HG03342 (cell line): ENCODE data around the gene MYO1E.

Source experiments
- ATAC-seq: cut with Tn5 transposase; IDR thresholded peaks from one replicate; pipeline ENCODE4 v1.9.1; 2021; ENCODE audit warnings: mild to moderate bottlenecking, moderate library complexity; ENCODE audit not compliant: unreplicated experiment

The MYO1E gene

DNA sequence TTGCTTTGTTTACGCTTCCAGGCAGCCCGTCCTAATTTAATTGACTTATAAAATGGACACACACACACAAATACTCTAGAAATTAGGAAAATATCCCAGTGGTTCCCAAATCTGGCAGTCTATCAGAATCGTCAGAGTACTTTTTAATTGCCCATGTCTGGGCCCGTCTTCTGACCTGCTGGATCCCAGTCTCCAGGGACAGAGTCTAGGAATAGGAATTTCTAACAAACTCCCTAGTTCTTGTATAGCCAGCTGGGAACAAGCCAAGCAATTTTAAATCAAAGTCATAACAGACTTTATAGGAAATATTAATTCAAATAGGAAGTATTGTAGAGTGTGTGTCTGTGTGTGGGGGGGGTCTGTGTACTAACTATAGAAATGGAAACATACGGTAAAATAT, 132.6 kb downstream of the MYO1E start:
- no peak for ATAC-seq

DNA sequence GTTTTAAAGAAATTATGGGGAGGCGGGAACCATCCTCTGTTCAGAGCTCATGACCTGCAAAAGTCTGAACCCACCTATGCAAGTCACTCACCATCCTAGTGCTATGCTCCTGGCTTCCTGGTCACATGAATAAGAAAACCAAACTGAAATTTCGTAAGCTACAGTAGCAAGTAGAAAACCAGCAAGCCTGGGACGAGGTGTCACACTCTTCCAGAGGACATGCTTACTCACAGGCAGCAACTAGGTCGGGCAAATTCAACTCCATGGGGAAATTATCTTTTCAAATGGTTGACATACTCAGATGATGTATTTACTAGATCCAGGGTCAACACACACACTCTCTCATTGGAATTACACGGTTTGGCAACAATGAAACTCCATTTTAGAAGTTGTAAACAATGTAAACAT, 134.7 kb downstream of the MYO1E start:
- ATAC-seq, result peak; percentile 49

DNA sequence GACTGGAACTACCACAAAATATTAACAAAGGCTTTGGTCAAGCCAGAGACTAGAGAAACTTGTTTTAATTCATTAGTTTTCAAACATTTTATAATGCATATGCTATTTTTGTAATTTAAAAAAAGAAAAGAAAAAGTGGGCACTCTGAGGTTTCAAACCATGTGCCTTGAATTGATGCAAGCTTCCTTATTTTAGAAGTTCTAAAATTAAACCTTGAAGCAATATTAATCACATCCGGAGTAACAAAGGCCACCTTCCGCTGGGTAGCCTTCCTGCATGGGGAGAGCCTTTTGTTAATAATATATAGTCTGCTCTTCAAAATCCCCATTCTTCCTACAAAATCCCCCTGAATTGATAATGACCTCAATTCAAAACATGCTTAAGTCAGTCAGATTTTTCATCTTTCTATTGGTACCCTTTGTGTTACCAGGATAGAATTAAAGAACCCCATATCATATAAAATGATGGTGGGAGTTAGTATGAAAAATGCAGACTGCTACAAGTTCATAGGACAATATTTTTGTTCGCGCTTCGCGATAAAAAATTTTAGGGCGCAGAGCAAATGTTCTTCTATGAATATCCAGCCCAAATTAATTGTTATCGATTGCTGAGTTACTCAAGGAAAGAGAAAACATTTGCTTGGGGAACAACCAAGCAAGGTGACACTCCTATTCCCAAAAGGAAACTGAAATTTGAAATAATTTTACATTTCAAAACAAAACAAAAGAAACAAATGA, 135.4 kb downstream of the MYO1E start:
- peak; percentile 53 for ATAC-seq

DNA sequence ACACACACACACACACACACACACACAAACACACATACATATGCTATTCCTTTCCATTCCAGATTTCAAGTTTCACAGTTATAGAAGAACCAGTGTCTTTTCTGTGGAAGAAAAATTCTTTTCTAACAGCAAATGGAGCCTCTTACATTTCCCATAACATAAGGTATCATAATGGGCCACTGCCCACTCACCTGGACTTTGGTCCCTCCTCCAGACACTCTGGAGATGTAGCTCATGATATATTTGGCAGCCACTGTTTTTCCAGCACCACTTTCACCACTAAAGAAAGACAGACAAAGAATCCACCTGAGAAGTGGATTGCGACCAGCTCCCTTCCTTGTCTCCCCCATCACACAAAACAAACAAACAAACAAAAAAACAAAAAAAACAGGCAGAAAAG, 136.3 kb downstream of the MYO1E start:
- ATAC-seq, result no peak

DNA sequence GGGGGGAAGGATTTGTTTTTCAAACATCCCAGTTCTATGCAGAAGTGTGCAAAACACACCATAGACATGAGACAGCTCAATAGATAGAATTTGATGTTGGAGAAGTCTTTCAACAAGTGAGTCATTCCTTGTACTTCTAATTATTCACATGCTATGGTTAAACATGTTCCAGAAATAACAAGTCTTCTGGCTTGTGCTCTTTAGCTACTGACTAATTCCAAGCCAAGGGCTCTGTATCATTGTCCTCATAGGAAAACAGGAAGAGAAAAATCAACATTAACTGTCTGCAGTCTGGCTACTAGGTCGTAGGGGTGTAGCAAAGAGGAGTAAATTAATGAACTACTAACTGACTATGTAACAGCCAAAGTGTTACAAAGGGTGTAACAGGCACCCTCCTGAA, 140.2 kb downstream of the MYO1E start:
- no peak for ATAC-seq

DNA sequence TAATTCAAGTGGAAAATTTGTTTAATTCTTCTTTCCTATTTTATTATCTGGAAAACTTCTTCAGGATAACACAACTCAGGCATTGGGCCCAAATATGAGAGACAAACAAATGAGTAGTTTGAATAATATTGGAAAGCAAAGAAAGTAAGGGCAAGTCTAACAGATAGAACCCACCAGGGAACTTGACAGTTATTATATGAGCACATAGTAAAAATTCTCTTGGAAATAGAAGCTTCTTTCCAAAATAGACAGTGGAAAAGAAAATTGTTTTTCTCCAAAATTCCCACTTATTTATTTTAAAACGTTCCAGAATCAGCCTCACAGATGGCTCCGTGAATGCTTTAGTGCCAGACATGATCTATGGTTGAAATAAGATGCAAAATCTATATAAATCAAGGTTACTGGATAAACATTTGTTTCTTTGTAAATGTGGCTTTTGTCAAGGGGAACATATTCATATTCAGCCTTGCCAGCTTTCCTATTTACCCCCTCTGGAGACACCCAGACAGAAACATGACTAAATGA, 142.1 kb downstream of the MYO1E start:
- ATAC-seq, result no peak

DNA sequence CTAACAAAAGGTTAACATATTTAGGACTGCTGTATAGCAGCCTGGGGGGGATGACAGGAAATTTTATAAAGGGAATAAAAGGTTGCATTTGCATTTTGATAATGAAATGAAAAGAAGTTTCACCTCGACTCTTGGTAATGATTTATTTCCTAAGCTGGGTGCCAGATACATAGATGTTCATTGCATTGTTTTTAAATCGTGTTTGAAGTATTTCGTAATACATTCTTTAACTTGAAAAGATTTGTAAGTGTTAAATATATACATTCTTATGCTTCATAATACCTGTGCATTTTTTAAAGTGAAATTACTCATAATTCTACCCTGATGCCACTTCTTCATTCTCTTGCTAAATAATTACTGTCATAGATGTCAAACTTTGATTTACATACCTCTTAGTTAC, 143.2 kb downstream of the MYO1E start:
- no peak for ATAC-seq

DNA sequence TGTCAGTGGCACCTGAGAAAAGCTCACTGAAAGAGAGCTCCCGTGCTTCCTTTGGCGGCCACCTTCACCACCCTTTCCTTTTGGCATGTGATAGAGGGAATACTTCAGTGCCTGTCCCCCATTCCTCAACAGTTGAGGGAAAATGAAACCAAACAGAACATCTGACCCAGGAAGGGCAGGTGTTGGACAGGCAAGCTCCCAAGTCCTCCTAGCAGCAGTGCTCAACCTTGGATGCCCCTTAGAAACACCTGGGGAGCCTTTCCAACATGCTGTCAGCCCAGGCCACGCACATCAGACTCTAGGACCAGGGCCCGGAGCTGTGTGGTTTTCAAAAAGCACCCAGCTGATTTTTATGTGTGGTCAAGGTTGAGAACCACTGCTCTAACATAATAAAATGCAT, 143.7 kb downstream of the MYO1E start:
- no peak for ATAC-seq

DNA sequence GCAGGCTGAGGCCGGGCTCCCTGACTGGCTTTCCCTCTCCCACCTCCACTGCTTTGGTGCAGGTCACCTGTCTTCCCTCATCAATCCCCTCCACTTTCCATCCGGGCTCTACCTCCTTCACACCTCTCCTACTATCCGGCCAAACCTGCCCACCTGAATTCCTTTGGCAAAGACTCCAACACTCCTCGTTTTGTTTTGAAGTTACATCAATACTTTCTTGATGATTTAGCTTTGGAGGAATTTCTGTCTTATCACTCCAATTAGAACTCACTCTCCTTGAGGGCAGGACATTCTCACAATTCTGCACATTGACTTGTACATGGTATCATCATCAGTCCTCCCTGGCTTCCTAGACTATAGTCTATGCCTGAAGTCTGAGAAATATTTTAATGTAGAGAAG, 145.7 kb downstream of the MYO1E start:
- ATAC-seq, result no peak

DNA sequence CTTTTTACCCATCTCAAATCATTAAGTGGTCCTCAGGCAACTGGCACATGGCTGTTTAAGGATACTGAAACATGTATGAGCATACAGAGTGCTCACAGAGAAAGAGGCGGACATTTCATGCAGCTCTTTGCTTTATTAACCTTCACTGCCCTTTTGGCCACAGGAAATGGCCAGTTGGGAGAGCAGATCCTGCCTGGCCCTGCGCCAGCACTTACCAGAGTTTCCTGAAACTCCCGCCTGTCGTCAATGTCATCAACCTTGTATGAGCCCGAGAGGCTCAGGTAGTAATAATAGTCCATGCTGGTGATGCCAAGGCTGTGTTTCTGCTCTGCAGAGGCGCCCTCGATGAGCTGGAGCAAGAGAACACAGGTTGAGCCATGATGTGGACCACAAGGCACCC, 148.2 kb downstream of the MYO1E start:
- ATAC-seq, result no peak

DNA sequence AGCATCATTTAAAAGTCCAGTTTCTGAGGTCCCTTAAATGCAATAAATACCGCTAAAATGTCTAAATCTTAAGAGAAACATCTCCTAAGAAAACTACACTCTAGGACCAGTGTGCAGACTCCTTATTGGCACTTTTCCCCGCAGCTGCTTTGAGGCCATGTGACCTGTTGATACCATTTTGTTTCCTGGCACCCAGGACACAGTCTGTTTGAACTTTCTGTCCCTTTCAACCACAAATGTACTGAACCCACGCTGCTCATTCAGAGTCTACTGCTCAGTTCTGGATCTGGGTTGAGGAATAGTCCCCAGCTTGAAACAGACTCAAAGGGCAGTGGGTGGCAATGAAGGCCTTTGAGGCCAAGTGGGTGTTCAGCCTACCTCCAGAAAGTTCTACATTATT, 148.9 kb downstream of the MYO1E start:
- no peak for ATAC-seq

DNA sequence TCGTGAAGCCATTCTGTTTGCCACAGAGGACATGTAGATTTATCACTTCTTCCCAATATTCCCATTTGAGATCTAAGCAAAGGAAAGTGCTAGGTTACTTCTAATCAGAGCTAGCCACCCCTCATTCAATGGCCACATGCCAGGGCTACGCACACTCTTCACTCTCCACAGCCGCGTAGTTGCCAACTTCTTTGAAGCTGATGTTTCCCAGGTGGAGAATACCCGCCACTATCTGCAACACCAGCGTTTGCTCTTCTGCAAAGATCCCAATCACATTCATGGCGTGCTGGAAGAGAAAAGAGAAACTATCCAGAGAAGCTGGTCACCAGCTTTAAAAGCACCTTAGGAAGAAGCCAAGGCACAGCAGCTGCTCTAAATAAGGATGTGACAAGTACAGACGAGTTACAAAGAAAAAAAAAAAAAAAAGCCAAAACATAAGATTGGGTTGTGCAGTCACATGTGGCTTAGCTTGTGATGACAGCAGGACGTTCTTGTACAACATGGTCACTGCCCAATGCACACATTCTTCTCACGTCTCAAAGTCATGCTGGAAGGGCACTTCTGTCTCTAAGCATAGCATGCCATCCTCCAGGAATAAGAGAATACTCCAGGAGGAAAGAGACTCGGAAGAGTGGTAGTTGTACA, 149.6 kb downstream of the MYO1E start:
- no peak for ATAC-seq

DNA sequence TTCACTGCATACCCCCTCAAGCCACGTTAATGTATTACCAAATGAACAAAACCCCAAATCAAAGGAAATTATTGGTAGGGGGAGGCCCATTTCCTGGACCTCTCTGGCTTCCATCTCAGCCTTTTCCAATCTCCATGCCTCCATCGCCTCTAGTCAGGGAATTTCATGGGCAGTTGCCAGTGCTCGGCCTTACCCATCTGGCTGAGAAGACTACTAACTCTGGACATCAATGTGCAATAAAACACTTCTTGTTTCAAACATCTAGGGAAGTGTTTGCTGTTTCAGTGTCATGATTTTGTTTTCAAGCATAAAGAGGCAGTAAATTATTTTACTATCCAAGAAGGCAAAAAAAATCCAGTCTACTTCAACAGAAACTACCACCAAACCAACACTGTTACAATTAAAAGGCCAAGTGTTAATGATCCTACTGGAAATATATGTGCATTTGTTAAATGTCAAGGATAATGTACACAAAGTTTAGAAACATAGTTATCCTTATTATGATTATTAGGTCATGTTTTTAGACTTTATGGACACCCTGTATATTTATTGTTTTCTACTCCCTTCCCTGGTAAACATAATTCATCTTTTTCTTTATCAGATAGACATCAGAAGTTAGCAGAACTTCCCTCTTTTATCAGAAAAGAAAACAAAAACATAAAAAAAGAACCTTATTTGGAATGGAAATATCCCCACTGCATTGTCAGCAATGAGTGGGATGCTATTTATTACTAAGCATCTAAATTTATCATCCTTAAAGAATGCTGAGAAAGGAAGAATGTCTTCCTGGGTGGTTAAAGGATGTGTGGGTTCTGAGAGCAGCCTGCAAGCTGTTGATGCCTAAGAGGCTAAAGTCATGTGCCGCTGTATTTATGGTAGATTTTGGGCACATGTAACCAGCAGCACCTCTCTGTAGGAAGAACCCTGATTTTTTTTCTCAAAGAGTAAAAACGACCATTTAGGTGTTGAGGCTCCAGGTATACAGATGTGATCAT, 150.9 kb downstream of the MYO1E start:
- ATAC-seq, result no peak

DNA sequence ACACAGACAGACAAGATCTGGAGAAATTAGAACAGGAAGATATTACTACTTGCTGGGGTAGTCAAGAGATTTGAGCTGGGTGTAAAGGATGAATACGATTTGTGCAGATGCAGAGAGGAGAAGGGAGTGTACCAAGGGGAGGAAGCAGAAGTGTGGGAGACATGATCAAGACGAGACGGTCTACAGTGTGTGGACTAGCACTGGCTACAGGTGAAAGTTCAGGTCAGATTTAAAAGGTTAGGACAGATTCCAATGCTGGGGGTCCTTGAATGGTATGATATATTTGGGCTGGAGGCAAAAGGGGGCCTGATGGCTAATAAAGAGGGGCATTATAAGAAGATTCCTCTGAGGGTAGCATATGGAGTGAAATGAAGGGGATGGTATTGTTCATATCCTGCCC, 154.0 kb downstream of the MYO1E start:
- ATAC-seq, result no peak

DNA sequence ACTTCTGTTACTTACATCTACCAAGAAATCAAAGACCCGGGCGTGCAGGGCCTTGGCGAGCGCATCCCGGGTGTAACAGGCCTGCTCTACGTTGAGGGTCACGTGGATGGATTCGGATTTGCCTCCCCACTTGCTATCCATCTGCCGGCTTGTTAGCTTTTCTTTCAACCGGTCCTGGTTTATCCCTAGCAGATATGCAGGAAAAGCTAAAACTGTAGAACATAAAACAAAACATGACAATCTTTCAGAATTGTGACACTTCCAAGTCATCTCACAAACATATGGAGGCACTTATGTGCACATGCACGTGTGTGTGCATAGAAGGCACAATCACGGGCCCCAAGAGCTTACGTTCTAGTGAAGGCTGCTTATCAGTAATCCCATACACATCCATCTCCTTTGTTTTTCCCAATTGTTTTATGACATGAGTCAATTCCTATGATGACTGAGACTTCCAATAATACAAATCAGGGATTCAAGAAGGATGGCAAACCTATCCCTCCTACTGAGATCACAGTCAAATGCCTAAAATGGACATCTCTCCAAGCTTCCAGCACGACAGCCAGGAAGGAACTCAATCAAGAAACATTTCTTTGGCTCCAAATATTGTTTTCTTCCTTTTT, 154.7 kb downstream of the MYO1E start:
- no peak for ATAC-seq

DNA sequence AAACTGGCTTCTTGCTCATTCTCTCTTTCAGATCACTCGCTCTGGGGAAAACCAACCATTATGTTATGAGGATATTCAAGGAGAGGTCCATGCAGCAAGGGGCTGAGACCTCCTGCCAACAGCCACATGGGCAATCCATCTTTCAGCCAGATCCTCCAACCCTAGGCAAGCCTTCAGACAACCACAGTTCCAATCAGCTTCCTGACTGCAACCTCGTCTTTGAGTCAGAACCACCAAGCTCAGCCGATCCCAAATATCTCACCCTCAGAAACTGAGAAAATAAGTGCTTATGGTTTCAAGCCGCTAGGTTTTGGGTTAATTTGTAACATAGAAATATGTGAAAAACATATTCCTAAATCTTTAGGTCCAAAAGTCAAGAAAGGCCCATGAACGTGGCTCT, 155.8 kb downstream of the MYO1E start:
- ATAC-seq, result no peak

DNA sequence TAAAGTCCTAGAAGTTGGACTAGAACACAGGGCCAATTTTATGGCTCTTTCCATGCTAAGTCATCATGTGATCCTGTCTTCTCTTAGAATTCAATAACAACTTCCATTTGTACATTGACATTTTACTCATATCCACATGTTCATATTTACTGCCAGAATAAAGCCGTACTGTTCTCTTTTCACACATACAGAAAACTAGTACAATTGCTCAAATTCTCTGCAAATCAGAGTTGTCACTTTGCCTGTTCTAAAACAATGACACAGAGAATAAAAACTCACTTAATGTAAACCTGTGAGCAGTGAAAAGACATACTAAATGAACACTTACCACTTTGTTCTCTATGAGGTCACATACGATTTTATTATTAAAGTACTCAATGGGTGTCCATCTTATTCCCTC, 162.5 kb downstream of the MYO1E start:
- ATAC-seq, result no peak

DNA sequence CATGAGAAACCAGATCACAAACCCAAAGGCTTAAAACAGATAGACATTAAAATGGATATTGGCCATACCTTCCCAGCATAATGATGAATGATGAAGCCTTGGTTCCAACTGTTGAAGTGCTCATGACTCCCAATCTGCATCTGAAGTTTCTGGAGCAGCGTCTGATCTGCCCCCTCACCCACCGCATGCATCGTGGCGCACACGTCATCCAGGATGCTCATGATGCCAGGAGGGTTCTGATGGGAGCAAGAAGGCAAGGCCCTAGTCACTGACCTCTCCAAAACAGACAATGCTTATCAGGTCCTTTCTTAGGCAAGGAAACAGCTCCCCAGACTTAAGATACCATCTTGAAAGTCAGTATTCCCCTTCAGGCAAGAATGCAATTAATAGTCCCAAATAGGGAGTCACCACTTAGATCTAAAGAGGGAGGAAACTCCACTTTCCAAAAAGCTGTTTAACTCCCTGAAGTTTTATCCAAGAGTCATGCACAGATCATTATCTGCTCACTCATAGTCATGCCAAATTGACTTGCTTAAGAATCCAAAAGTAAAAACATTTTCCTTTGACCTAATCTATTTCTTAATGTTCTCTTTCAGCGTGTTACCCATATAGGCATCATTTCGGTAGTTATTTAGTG, 163.9 kb downstream of the MYO1E start:
- no peak for ATAC-seq

DNA sequence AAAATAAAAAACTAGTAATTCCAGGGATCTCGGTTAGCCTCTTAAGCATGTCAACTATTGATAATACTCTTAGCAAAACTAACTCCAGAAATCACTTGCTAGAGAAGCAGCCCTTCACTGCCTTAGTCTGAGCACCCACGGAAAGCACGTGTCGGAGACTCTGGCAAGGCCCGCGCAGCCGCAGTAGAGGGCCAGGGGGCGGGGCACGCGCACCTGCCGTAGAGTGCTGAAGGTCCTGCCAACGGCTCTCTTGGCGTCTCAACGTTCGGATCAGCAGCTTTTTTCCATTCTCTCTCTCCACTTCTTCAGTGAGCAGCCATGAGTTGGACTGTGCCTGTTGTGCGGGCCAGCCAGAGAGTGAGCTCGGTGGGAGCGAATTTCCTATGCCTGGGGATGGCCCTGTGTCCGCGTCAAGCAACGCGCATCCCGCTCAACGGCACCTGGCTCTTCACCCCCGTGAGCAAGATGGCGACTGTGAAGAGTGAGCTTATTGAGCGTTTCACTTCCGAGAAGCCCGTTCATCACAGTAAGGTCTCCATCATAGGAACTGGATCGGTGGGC, 166.0 kb downstream of the MYO1E start, which contains the start of gene LDHAL6B:
Gene LDHAL6B (plus strand): TSS at position 221 of the 561 bp plus-strand sequence. CDS start 98 bp downstream, at position 319.
- no peak for ATAC-seq
